Measurements from ENCODE around the gene TTLL7.
"Not testable (repeated sequence)": the region's sequence is repeated elsewhere in the genome, so short reads cannot be mapped to it uniquely, and the experiment has no call there.

Gene TTLL7

GRCh38 chr1:83927061-83927460 lies 71.9 kb downstream of the TTLL7 start:
- DNase-seq (ENCODE audit: low read depth) = no peak
- no peak for TF ChIP-seq CTCF (conservative IDR thresholded peaks at IDR 0.05; ENCODE audit: low read depth, low read length)
- H3K4me3 ChIP-seq (ENCODE audit: low read depth, low read length) = no peak overlapping the region

GRCh38 chr1:83923553-83923952 lies 75.4 kb downstream of the TTLL7 start:
- TF ChIP-seq CTCF (conservative IDR thresholded peaks at IDR 0.05; ENCODE audit: low read depth, low read length) = no peak
- DNase-seq (ENCODE audit: low read depth) = no peak
- H3K4me3 ChIP-seq (ENCODE audit: low read depth, low read length) = no peak overlapping the region

GRCh38 chr1:83922431-83922830 lies 76.5 kb downstream of the TTLL7 start:
- no peak for TF ChIP-seq CTCF (conservative IDR thresholded peaks at IDR 0.05; ENCODE audit: low read depth, low read length)
- no peak for DNase-seq (ENCODE audit: low read depth)

GRCh38 chr1:83920320-83920719 lies 78.6 kb downstream of the TTLL7 start:
- no peak for TF ChIP-seq CTCF (conservative IDR thresholded peaks at IDR 0.05; ENCODE audit: low read depth, low read length)
- DNase-seq (ENCODE audit: low read depth) = no peak
- no peak overlapping the region for H3K4me3 ChIP-seq (ENCODE audit: low read depth, low read length)

More at GRCh38 chr1:83922431-83922830, 76.5 kb downstream of the TTLL7 start:
- H3K4me3 ChIP-seq (ENCODE audit: low read depth, low read length) = no peak overlapping the region

GRCh38 chr1:83919872-83920271 lies 79.1 kb downstream of the TTLL7 start:
- TF ChIP-seq CTCF (conservative IDR thresholded peaks at IDR 0.05; ENCODE audit: low read depth, low read length) = no peak
- no peak overlapping the region for H3K4me3 ChIP-seq (ENCODE audit: low read depth, low read length)
- no peak for DNase-seq (ENCODE audit: low read depth)

- no peak overlapping the region for H3K4me3 ChIP-seq (ENCODE audit: low read depth, low read length)
- no peak for TF ChIP-seq CTCF (conservative IDR thresholded peaks at IDR 0.05; ENCODE audit: low read depth, low read length)
- DNase-seq (ENCODE audit: low read depth) = no peak
These were observed 80.1 kb downstream of the TTLL7 start for GRCh38 chr1:83918688-83919285.

- DNase-seq (ENCODE audit: low read depth) = no peak
- no peak overlapping the region for H3K4me3 ChIP-seq (ENCODE audit: low read depth, low read length)
- TF ChIP-seq CTCF (conservative IDR thresholded peaks at IDR 0.05; ENCODE audit: low read depth, low read length) = no peak
These were observed 81.0 kb downstream of the TTLL7 start for GRCh38 chr1:83917959-83918358.

- not testable (repeated sequence) for DNase-seq (ENCODE audit: low read depth); H3K4me3 ChIP-seq (ENCODE audit: low read depth, low read length)
These were observed 82.8 kb downstream of the TTLL7 start for GRCh38 chr1:83916094-83916493.
